Endodermal cell (in vitro differentiated cells): ENCODE results near the gene FAM53A. TPM values are rescaled to one million over a fixed set of nuclear protein-coding genes. Genes with fewer than 3 reads are reported as not detected.

Experiments
- DNase-seq: peaks from one replicate; pipeline ENCODE4 v3.0.0-alpha.2; 2017
- H3K27ac ChIP-seq: 2 replicates; pipeline ENCODE4 v1.5.1; 2013; ENCODE audit warnings: mild to moderate bottlenecking, low read depth, low read length, moderate library complexity
- H3K27me3 ChIP-seq: 2 replicates; pipeline ENCODE4 v1.6.1; 2013; ENCODE audit warnings: mild to moderate bottlenecking, low read length, moderate library complexity; ENCODE audit not compliant: insufficient read depth, control insufficient read depth, poor library complexity, severe bottlenecking
- H3K36me3 ChIP-seq: 2 replicates; pipeline ENCODE4 v1.7.0; 2013; ENCODE audit warnings: mild to moderate bottlenecking, low read length, moderate library complexity; ENCODE audit not compliant: control insufficient read depth, insufficient read depth
- H3K4me1 ChIP-seq: one replicate; pipeline ENCODE4 v1.7.0; 2013; ENCODE audit warnings: low read length; ENCODE audit not compliant: control insufficient read depth, insufficient read depth
- H3K4me3 ChIP-seq: 2 replicates; pipeline ENCODE4 v1.5.1; 2013; ENCODE audit warnings: mild to moderate bottlenecking, low read length, moderate library complexity
- H3K9ac ChIP-seq: 2 replicates; pipeline ENCODE4 v1.6.1; 2013; ENCODE audit warnings: mild to moderate bottlenecking, low read length, moderate library complexity; ENCODE audit not compliant: poor library complexity, severe bottlenecking; ENCODE audit errors: extremely low read depth
- H3K9me3 ChIP-seq: 2 replicates; pipeline ENCODE4 v1.6.1; 2013; ENCODE audit warnings: mild to moderate bottlenecking, low read length, moderate library complexity; ENCODE audit not compliant: control insufficient read depth
- H3K27ac Mint-ChIP-seq: 2 replicates; pipeline ENCODE4 v1.8.0; 2020; ENCODE audit warnings: mixed read lengths
- H3K27me3 Mint-ChIP-seq: 2 replicates; pipeline ENCODE4 v1.8.0; 2021; ENCODE audit warnings: mild to moderate bottlenecking, mixed read lengths; ENCODE audit not compliant: insufficient read depth
- H3K36me3 Mint-ChIP-seq: 2 replicates; pipeline ENCODE4 v1.8.0; 2020; ENCODE audit warnings: low read depth, mixed read lengths
- H3K4me1 Mint-ChIP-seq: 2 replicates; pipeline ENCODE4 v1.8.0; 2020; ENCODE audit warnings: mixed read lengths
- H3K4me3 Mint-ChIP-seq: 2 replicates; pipeline ENCODE4 v1.8.0; 2020; ENCODE audit warnings: mild to moderate bottlenecking, moderate library complexity, mixed read lengths
- H3K9me3 Mint-ChIP-seq: 2 replicates; pipeline ENCODE4 v1.8.0; 2020; ENCODE audit warnings: mild to moderate bottlenecking, mixed read lengths
- WGBS, 2 experiments: methylation state at CpG; one replicate each; pipeline versions ENCODE4 v1.1.5 to v1.1.7; 2013; ENCODE audit warnings: missing lambda C conversion rate in 2 of 2, mixed read lengths in 1 of 2; ENCODE audit not compliant: insufficient coverage in 1 of 2, insufficient read length in 1 of 2; 5-methylcytosine and 5-hydroxymethylcytosine counted together
- total RNA-seq, 2 donors: library from RNA; stranded (reverse); fragmentation: NEBNext Ultra II Directional in 1 of 2; extraction: Animal tissue kit (Norgen Biotek cat#: 25700) in 1 of 2; gene quantifications; 2 replicates in 1 of 2; 3 replicates in 1 of 2; pipeline ENCODE4 v1.2.1, GENCODE V29; 2021
- TF ChIP-seq, protein P1 (sequence below): fragments of 200-600 bp; sonication (generic); conservative IDR thresholded peaks from 2 replicates; pipeline ENCODE4 v1.5.0; 2021; ENCODE audit warnings: antibody characterized with exemption, mild to moderate bottlenecking

FAM53A gene
- total RNA-seq, 2 donors from 2014 or later = 3.7 to 4.9 TPM

DNA sequence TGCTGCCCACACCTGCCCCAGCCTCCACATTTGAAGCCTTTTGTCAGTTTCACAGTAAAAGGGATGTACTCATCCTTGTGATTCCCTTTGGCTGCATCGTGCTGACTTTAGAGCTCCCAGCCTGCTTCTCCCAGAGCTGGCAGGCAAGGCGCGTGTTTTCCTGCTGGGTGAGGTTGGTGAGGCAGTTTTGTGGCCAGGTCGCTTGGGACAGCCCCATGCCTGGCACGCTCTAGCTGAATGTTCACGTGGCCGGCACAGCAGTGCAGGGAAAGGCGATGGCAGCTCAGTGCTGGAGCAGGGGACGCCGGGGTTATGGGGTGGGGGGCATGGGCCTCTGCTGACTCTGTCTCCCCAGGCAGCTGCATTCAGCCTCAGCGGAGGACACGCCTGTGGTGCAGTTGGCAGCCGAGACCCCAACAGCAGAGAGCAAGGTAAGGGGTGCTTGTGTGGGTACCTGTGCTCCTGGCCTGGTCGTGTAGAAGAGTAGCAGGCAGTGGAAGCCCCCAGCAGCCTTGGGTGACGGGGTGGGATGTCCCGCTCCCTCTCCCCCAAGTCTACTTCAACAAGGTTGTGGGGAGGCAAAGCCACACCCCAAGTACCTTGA, 46.5 kb upstream of the FAM53A start:
- no peaks in the 10 kb centered on the region for H3K27me3 ChIP-seq
- H3K9me3 ChIP-seq = peaks cover 3% of the 10 kb centered on the region
- H3K4me3 ChIP-seq = no peak overlapping the region
- no peak overlapping the region for H3K27ac ChIP-seq
- Mint-ChIP-seq H3K27ac (no peak overlapping the region), H3K4me3 (no peak overlapping the region), H3K27me3 (no peaks in the 10 kb centered on the region), H3K9me3 (no peaks in the 10 kb centered on the region), H3K4me1 (peaks cover 5% of the 10 kb centered on the region), H3K36me3 (peaks cover 65% of the 10 kb centered on the region)
- peaks cover 91% of the 10 kb centered on the region for H3K36me3 ChIP-seq
- no peak overlapping the region for H3K9ac ChIP-seq
- DNase-seq = no peak
- TF ChIP-seq, protein P1, sequence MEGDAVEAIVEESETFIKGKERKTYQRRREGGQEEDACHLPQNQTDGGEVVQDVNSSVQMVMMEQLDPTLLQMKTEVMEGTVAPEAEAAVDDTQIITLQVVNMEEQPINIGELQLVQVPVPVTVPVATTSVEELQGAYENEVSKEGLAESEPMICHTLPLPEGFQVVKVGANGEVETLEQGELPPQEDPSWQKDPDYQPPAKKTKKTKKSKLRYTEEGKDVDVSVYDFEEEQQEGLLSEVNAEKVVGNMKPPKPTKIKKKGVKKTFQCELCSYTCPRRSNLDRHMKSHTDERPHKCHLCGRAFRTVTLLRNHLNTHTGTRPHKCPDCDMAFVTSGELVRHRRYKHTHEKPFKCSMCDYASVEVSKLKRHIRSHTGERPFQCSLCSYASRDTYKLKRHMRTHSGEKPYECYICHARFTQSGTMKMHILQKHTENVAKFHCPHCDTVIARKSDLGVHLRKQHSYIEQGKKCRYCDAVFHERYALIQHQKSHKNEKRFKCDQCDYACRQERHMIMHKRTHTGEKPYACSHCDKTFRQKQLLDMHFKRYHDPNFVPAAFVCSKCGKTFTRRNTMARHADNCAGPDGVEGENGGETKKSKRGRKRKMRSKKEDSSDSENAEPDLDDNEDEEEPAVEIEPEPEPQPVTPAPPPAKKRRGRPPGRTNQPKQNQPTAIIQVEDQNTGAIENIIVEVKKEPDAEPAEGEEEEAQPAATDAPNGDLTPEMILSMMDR = no peak
- WGBS, 2 experiments = 97 to 98% methylated on average over 9 to 16 of the region's 16 CpGs
- H3K4me1 ChIP-seq = no peaks in the 10 kb centered on the region

- Mint-ChIP-seq H3K4me1 (peaks cover 5% of the 10 kb centered on the region), H3K9me3 (no peaks in the 10 kb centered on the region), H3K27me3 (no peaks in the 10 kb centered on the region), H3K36me3 (peaks cover 65% of the 10 kb centered on the region), H3K4me3 (no peak overlapping the region), H3K27ac (peak overlapping the region; percentile 44)
- WGBS, 2 experiments = 96 to 98% methylated on average over 24 to 31 of the region's 31 CpGs
- H3K9me3 ChIP-seq = no peaks in the 10 kb centered on the region
- H3K4me1 ChIP-seq = no peaks in the 10 kb centered on the region
- TF ChIP-seq, protein P1 = peak; percentile 41
- no peaks in the 10 kb centered on the region for H3K27me3 ChIP-seq
- DNase-seq = no peak
- peaks cover 85% of the 10 kb centered on the region for H3K36me3 ChIP-seq
- no peak overlapping the region for H3K9ac ChIP-seq
- H3K4me3 ChIP-seq = no peak overlapping the region
- H3K27ac ChIP-seq = no peak overlapping the region
These were observed 44.2 kb upstream of the FAM53A start for GRCh38 chr4:1728061-1728980.

- Histone ChIP-seq H3K9ac (no peak overlapping the region), H3K4me1 (no peaks in the 10 kb centered on the region), H3K27ac (no peak overlapping the region), H3K27me3 (no peaks in the 10 kb centered on the region), H3K4me3 (no peak overlapping the region), H3K9me3 (no peaks in the 10 kb centered on the region), H3K36me3 (peaks cover 81% of the 10 kb centered on the region)
- DNase-seq = no peak
- TF ChIP-seq, protein P1 = no peak
- Mint-ChIP-seq H3K27ac (peak overlapping the region; percentile 44), H3K4me1 (peaks cover 14% of the 10 kb centered on the region), H3K27me3 (no peaks in the 10 kb centered on the region), H3K36me3 (peaks cover 59% of the 10 kb centered on the region), H3K4me3 (no peak overlapping the region), H3K9me3 (no peaks in the 10 kb centered on the region)
- 90 to 92% methylated on average over 16 to 18 of the region's 18 CpGs for WGBS, 2 experiments
These were observed 43.3 kb upstream of the FAM53A start for GRCh38 chr4:1727117-1728031.
